ENCODE data around the gene AK4.

AK4 gene

DNA sequence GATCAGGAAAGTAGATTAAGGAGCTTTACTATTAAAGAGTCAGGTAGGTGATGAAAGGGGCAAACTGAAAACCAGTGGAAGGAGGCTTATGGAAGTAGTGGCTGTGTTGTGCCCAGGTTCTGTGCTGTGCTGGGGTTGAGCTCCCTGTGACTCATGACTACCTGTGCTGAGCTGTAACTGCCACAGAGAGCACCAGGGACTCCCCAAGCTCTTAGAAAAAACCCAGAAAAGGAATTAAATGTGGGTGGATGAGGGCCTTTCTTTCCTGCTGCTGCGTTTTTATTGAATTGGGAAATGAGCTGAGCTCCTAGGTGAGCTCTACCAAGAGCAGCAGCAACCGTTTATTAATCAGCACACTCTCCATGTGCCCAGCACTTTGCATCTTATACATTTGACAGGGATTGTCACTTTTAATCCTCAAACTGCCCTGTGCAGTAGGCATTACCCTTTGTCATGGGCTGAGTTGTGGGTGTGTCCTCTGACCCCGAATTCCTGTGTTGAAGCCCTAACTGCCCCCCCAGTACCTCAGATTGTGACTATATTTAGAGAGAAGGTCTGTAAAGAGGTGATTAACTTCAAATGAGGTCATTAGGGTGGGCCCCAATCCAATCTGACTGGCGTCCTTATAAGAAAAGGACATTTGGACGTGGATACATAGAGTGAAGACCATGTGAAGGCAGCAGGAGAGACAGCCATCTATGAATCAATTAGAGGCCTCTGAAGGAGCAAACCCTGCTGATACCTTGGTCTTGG, 65.4 kb downstream of the AK4 start:
- H3K36me3 ChIP-seq (ENCODE audit: insufficient read depth): no peaks in the 10 kb centered on the region
- no peak overlapping the region for H3K27ac ChIP-seq
- no peak overlapping the region for H3K4me3 ChIP-seq (IDR thresholded peaks at IDR 0.05; ENCODE audit: insufficient read depth, low read depth, low read length)
- no peak overlapping the region for H3K4me2 ChIP-seq
- H3K27me3 ChIP-seq (ENCODE audit: insufficient read depth, low read depth): no peaks in the 10 kb centered on the region
- no peak overlapping the region for H2AFZ ChIP-seq (ENCODE audit: low read depth)
- TF ChIP-seq, protein P1, sequence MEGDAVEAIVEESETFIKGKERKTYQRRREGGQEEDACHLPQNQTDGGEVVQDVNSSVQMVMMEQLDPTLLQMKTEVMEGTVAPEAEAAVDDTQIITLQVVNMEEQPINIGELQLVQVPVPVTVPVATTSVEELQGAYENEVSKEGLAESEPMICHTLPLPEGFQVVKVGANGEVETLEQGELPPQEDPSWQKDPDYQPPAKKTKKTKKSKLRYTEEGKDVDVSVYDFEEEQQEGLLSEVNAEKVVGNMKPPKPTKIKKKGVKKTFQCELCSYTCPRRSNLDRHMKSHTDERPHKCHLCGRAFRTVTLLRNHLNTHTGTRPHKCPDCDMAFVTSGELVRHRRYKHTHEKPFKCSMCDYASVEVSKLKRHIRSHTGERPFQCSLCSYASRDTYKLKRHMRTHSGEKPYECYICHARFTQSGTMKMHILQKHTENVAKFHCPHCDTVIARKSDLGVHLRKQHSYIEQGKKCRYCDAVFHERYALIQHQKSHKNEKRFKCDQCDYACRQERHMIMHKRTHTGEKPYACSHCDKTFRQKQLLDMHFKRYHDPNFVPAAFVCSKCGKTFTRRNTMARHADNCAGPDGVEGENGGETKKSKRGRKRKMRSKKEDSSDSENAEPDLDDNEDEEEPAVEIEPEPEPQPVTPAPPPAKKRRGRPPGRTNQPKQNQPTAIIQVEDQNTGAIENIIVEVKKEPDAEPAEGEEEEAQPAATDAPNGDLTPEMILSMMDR (conservative IDR thresholded peaks at IDR 0.05; ENCODE audit: low read depth, low read length): no peak
- no peaks in the 10 kb centered on the region for H3K79me2 ChIP-seq (ENCODE audit: insufficient read depth, low read depth)
- no peak overlapping the region for H3K9ac ChIP-seq
- H4K20me1 ChIP-seq (ENCODE audit: insufficient read depth): no peaks in the 10 kb centered on the region
- H3K4me1 ChIP-seq (ENCODE audit: low read depth, poor library complexity, severe bottlenecking): no peaks in the 10 kb centered on the region

DNA sequence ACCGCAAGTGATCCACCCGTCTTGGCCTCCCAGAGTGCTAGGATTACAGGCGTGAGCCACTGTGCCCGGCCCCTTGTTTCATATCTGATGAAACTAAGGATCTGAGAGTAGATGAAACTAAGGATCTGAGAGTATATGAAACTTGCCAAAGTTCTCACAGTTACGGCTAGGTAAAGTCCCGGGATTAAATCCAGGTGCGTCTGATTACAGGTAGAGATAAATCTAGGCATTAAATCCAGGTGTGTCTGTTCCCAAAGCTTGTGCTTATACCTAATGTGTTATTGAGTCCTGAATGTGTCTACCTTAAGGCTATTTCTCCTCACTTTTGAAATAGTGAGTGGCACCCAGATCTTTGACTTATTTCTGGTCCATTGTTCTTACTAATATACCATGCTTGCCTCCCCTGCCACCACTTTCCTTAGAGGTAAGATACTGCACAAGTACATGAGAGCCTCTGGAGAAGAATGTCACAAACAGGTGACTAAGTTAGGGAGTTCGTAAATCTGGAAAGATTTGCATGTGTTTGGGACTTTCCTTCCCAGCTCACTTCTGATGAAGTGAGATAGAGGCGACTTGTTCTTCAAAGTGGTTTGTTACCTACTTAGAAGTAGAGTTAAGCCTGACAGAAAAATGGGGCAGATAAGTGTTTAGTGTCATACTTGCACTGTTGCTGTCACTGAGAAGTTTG, 66.5 kb downstream of the AK4 start:
- H3K4me3 ChIP-seq (IDR thresholded peaks at IDR 0.05; ENCODE audit: insufficient read depth, low read depth, low read length): no peak overlapping the region
- no peaks in the 10 kb centered on the region for H3K27me3 ChIP-seq (ENCODE audit: insufficient read depth, low read depth)
- TF ChIP-seq, protein P1 (conservative IDR thresholded peaks at IDR 0.05; ENCODE audit: low read depth, low read length): no peak

DNA sequence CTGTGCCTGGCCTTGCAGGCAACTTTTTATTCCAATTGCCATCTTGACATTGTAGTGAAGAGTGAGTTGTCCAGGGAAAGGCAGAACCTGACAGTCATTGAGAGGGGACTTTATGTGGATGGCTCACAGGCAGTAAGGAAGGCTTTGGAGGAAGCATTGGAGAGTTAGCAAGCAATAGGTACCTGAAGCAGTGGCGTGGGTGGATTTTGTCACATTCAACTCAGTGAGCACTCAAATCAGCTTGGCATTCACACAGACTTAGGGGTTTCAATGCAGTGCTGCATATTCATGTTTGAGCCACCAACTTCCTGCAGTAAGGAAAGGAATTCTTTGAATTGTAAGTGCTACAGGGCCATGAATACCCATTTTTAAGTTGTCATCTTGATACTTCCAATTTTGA, 69.0 kb downstream of the AK4 start:
- Histone ChIP-seq H3K79me2 (ENCODE audit: insufficient read depth, low read depth) (no peaks in the 10 kb centered on the region), H2AFZ (ENCODE audit: low read depth) (no peak overlapping the region), H4K20me1 (ENCODE audit: insufficient read depth) (no peaks in the 10 kb centered on the region), H3K27me3 (ENCODE audit: insufficient read depth, low read depth) (no peaks in the 10 kb centered on the region), H3K4me2 (no peak overlapping the region), H3K4me3 (IDR thresholded peaks at IDR 0.05; ENCODE audit: insufficient read depth, low read depth, low read length) (no peak overlapping the region), H3K36me3 (ENCODE audit: insufficient read depth) (no peaks in the 10 kb centered on the region), H3K27ac (no peak overlapping the region), H3K4me1 (ENCODE audit: low read depth, poor library complexity, severe bottlenecking) (no peaks in the 10 kb centered on the region), H3K9ac (no peak overlapping the region)
- TF ChIP-seq, protein P1 (conservative IDR thresholded peaks at IDR 0.05; ENCODE audit: low read depth, low read length): no peak

More for the DNA sequence above, 66.5 kb downstream of the AK4 start:
- Histone ChIP-seq H2AFZ (ENCODE audit: low read depth) (no peak overlapping the region), H3K4me2 (no peak overlapping the region), H3K27ac (no peak overlapping the region), H4K20me1 (ENCODE audit: insufficient read depth) (no peaks in the 10 kb centered on the region), H3K9ac (no peak overlapping the region), H3K36me3 (ENCODE audit: insufficient read depth) (no peaks in the 10 kb centered on the region), H3K4me1 (ENCODE audit: low read depth, poor library complexity, severe bottlenecking) (no peaks in the 10 kb centered on the region), H3K79me2 (ENCODE audit: insufficient read depth, low read depth) (no peaks in the 10 kb centered on the region)

DNA sequence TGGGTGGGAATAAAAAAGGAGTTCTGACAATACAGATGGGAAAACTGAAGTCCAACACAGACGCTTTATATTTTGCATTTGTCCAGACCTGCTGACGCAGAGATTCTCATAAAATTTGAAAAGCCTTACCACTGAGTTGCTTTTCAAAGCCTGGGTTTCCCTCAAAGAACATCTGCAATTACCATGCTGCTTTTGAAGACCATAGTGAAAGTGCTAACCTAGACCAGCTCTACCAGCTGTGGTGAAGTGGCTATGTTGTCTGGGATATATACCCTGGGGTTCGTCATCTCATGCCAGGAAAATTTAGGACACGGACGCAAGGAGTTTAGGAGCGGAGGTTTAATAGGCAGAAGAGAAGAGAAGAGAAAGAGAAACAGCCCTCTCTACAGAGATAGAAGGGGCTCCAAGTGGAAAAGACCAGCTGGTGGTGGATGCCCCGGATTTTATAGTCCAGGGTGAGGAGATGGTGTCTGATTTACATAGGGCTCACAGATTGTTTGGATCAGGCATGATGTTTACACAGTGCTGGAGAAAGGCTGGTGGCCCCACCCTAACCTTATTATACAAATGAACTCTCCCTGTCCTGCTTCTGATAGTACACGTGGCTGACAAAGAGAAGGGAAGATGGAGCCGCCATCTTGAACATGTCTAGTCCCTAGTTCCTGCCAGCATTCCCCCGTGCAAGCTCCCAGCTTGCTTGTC, 73.8 kb downstream of the AK4 start:
- Histone ChIP-seq H4K20me1 (ENCODE audit: insufficient read depth) (no peaks in the 10 kb centered on the region), H3K4me1 (ENCODE audit: low read depth, poor library complexity, severe bottlenecking) (no peaks in the 10 kb centered on the region), H3K79me2 (ENCODE audit: insufficient read depth, low read depth) (no peaks in the 10 kb centered on the region), H3K36me3 (ENCODE audit: insufficient read depth) (no peaks in the 10 kb centered on the region), H3K27ac (no peak overlapping the region), H3K9ac (no peak overlapping the region), H3K27me3 (ENCODE audit: insufficient read depth, low read depth) (no peaks in the 10 kb centered on the region), H3K4me3 (IDR thresholded peaks at IDR 0.05; ENCODE audit: insufficient read depth, low read depth, low read length) (no peak overlapping the region), H2AFZ (ENCODE audit: low read depth) (no peak overlapping the region), H3K4me2 (no peak overlapping the region)
- TF ChIP-seq, protein P1 (conservative IDR thresholded peaks at IDR 0.05; ENCODE audit: low read depth, low read length): no peak
